NOMO-1 treated with dmso at 0.1 percent for 144 hours (cell line): ENCODE measurements around the gene UBR2.
"Not testable (repeated sequence)": the region's sequence is repeated elsewhere in the genome, so short reads cannot be mapped to it uniquely, and the experiment has no call there.

ENCODE experiments used
- DNase-seq: peaks from one replicate; lab custom pipeline; 2025; ENCODE audit not compliant: unreplicated experiment; lab: John Stamatoyannopoulos, UW

Gene UBR2

DNA sequence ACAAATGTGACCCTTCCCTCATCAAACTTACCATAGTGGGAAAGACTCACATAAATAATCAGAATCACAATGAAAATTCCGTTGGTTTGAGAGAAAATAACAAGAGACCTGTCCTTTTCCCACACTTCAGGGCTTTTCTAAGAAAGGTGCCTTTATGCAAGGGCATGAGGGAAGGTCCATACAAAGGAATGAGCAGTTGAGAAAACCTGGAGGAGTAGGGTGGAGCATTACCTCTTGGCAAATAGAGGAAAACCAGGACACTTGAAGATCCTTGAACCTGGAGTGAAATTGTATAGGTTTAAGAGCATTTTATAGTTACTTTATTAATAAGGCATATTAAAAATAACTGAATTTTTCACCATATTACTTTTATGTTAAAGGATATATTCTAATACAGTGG is 54.3 kb downstream of the UBR2 start:
- DNase-seq = no peak

DNA sequence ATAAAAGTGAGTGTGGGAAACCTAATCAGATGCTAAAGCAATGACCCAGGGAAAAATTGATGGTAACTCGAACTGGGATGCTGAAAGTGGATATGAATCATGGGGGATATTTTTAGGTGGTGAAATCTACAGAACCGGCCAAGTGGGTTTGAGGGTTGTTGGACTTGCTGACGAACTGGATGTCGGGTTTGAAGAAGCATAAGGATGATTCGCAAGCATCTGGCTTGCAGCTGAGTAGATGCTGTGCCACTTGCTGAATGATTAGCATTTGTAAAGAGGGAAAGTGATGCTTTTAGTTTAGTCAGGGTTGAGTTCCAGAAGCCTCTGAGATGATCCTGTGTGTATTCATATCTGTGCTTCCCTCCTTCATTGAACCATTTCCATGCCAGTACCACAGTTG is 54.9 kb downstream of the UBR2 start:
- no peak for DNase-seq

DNA sequence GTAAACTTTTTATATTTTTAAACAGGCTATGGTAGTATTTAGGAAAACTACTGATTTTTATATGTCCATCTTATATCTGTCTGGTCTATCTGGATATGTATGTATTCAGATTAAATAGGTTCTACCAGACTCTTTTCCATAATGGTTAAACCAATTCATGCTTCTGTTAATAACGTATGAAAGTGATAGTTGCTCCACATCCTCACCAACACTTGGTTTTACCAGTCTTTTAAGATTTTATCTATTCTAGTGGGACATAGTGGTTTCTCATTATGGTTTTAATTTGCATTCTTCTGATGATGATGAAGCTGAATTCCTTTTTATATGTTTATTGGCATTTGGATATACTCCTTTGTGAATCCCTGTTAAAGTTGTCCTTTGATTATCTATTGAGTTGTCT is 56.1 kb downstream of the UBR2 start:
- no peak for DNase-seq

DNA sequence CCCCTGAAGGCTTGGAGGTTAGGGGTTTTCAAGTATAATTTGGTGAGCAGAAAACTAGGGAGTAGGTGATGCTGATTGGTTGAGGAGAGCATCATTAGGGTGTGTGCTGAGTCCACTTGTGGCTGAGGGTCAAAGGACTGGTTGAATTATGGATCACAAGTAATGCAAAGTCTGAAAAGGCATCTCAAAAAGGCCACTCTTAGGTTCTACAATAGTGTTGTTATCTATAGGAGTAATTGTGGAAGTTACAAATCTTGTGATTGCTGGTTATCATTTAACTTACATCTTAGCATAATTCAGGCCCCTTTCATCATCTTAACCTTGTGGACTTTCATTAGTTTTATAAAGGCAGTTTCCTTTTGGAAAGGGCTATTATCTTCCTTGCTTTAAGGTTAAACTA is 60.8 kb downstream of the UBR2 start:
- DNase-seq = no peak

DNA sequence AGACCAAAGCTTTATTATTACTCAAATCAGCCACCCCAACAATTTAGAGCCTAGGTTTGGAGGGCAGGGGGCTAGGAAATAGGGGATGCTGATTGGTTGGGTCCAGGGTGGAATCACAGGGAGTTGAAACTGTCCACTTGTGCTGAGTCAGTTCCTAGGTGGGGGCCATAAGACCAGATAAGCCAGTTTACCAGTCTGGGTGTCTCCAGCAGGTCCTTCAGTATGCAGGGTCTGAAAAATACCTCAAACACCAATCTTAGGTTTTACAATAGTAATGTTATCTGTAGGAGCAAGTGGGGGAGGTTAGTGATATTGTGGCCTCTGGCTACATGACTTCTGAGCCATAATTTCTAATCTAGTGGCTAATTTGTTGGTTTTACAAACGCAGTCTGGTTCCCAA is 63.2 kb downstream of the UBR2 start:
- DNase-seq = no peak

DNA sequence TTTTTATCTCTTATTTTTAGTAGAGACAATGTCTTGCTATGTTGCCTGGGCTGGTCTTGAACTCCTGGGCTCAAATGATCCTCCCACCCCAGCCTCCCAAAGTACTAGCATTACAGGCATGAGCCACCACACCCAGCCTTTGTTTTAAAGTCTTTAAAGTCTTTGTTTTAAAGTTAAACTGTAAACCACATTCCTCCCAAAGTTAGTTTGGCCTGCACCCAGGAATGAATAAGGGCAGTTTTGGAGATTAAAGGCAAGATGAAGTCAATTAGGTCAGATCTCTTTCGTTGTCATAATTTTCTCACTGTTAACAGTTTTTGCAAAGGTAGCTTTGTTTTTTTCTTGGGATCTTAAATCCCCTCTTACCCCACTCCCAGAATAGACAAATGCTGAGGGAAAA is 63.8 kb downstream of the UBR2 start:
- no peak for DNase-seq

DNA sequence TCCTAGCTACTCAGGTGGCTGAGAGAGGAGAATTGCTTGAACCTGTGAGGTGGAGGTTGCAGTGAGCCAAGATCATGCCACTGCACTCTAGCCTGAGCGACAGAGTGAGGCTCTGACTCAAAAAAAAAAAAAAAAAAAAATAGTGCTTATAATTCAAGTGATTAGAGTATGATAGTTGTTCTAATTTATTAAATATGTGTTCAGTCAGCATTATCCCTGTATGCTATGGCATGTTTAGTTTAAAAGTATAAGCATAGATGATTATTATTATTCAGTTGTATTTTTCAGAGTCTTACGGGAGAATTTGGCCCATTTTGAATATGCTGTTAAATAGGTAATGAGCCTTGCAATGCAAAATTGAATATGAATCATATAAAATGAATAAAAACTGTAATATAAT is 64.8 kb downstream of the UBR2 start:
- DNase-seq = no peak

DNA sequence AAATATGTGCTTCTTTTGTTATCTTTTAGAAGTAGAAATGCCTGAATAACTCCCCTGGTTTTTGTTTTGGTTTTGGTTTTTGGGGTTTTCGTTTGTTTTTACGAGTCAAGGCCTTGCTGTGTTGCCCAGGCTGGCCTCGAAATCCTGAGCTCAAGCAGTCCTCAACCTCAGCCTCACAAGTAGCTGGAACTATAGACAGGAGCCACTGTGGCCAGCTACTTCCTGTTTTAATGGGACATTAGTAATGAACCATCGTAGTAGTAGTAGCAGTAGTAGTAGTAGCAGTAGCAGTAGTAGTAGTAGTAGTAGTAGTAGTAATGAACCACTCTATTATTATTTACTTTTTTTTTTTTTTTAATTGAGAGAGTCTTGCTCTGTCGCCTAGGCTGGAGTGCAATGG is 66.0 kb downstream of the UBR2 start:
- DNase-seq = no peak

DNA sequence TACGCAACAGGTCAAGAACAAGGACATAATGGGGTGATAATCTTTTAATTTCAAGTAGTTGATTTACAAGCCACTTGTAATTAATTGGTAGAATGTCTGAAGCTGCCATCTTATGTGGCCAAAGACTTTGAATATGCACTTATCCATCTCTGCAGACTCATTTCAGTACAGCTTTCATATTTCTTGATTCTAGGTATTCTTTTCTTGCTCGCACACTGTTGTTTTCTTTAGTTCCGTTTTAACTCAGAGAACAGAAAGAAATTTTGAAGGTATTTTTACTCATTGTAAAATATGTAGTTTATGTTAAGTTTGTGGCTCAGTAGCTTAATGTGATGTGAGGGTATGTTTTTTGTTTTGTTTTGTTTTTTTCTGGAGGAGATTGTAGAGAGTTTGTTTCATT is 73.9 kb downstream of the UBR2 start:
- DNase-seq = no peak

DNA sequence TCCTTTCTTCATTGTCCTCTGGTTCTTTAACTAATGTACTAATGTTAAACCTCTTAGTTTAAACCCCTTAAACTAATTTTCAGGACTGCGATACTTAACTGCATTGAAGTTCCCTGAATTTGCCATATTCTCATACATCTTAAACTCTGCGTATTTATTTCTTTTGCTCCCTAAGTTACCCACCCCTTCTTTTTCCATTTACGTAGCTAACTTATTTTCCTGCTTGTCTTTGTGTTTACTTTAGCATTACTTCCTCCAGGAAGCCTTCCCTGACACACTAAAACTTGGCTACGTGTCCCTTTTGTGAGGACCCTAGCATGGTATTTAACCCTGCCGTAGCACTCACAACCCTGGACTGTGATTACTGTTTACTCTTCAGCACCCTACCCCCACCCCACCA is 79.0 kb downstream of the UBR2 start:
- no peak for DNase-seq

DNA sequence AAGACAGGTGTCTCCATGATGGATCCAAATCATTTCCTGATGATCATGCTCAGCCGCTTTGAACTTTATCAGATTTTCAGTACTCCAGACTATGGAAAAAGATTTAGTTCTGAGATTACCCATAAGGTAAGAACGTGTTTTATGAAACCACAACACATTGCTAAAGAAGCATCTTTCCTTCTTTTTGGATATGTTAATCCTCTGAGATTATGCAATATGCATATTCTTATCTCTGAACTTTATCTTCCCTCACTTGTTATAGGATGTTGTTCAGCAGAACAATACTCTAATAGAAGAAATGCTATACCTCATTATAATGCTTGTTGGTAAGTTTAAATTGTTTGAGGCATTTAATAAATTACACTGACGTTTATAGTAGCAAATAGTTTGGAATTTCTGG is 80.4 kb downstream of the UBR2 start:
- DNase-seq = no peak

DNA sequence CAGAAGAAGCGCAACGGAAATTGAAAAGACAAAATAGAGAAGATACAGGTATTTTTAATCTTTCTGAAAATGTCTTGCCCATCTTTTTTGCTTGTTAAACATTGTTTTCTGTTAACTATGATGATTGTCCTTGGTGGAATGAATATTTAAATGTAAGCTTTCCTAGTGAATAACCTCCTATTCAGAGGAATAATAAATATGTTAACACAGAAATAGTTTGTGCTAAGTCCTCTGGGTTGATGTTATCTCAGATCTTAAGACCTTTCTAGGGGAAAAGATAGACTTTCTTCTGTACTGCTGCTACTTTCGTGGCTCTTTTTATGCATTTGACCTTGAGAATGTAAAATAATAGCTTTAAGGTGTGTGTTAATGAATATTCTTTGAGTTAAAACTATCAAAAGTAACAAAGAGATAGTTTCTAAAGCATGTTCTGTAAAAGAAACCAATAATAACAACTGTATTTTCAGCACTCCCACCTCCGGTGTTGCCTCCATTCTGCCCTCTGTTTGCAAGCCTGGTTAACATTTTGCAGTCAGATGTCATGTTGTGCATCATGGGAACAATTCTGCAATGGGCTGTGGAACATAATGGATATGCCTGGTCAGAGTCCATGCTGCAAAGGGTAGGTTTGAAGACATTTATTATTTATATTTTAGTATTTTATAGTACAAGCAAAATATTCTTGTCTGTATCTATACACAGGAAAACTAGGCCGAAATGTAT is 88.4 kb downstream of the UBR2 start:
- DNase-seq = no peak

DNA sequence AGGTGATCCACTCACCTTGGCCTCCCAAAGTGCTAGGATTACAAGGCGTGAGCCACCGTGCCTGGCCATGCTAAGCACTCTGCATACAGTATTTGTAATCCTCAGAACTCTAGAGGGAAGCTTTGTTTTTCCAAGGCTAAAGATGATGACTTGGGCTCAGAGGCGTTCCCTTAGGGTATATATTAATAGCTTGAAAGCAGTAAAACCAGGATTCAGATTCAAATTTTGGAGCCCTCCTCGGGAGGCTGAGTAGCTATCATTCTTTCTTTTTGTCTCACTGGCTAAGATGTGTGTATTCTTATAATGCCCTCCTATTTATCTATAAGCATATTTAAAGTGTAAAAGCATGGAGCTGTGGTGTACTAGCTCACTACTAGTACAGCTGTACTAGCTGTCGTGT is 90.0 kb downstream of the UBR2 start:
- DNase-seq = no peak

DNA sequence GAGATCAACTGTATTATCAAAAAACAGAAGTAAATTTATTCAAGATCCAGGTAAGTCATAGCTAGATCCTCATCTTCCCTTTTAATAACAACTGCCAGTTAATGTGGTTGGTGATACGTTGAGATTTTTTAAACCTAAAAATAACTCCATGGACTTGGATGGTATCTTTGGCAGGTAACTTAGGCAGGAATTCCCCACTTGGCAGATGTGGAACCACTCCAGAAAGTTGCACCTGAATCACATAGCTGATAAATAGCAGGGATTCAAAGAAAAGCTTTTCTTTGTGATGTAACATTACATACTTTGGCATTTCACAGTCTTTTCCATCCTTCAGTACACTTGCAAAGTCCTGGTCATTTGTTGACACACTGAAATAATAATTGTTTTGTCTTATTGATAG is 96.0 kb downstream of the UBR2 start:
- DNase-seq = no peak

DNA sequence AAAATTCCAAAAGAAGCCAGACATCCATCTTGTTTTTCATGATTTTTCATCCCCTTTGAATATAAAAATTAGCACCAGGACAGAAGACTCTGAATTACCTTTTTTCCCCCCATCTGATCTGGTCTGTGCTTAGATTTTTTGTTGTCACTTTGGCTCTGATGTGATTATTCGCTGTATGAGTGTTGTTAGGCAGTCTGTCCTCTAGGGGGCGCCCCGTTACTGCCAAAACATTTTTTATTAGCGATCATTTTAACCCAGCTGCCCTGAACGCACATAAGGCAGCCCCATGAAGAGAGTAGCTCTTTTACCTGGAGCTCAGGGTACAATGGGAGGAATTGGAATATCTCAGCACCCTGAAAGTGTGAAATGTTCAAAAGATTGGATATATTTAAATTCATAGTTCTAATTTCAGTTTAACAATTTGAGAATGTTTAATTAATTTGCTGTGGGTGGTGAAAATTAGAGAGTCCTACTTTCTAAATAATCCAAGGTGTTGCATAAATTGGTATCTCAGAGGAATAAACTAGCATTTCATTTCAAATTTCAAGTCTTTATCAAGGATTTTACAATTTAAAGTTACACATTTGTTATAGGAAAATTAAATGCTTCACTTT is 97.8 kb downstream of the UBR2 start:
- DNase-seq = peak; percentile 33

DNA sequence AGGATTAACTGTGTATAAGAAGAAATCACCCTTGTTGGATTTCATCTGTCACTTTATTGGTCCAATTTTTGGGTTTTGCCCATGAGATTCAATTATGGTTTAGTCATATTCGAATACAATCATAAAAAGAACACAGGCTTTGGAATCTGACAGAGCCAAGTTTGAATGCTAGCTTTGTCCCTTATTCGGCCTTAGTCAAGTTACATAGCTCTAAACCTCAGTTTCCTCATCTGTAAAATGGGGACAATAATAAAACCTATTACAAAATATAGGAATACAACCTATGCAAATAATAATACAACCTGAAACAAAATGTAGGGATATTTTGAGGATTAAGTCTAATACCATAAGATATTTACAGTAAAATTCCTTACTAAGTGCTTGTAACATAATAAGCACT is 100.9 kb downstream of the UBR2 start:
- no peak for DNase-seq

DNA sequence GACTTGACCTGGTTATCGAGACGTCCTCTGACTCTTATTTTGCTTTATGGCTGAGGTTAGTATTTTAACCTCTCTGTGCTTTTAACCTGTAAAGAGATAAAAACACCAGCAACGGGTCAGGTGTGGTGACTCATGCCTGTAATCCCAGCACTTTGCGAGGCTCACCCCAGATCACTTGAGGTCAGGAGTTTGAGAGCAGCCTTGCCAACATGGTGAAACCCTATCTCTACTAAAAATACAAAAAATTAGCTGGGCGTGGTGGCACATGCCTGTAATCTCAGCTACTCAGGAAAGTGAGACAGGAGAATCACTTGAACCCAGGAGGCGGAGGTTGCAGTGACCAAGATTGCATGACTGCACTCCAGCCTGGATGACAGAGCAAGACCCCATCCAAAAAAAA is 110.5 kb downstream of the UBR2 start:
- DNase-seq = not testable (repeated sequence)

DNA sequence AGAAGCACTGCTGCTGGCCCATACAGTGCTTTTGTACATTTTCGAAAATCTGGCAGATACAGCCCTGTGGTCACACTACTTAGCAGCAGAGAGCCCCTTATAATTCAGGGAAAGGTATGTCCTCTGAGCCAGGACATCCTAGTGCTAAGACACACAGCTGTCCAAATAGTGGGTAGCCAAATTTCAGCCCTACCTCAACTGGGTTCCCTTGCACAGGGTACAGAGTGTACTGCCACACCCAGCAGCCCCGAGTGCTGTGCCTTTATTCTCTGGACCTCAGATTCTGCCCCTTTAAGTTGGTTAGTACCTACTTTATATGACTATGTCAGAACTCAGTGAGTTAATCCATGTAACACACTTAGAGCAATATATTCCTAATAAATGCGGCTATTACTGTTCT is 111.0 kb downstream of the UBR2 start:
- DNase-seq = no peak

DNA sequence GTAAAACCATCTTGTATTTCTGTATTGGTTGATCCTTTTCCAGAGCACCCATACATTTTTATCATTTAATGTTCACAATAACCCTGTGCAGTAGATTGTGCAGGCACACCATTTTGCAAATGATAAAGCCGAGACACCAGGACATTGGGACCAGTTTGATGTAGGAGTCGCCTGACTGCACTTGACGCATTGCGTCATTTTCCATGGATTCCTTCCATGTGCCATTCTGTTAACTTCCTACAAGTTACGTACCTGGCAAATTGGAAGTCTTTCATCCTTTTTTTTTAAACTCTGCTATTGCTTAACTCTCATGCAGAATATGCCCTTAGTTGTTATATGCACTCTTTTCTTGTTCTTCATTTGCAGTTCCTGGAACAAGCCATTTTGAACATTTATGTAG is 115.5 kb downstream of the UBR2 start:
- no peak for DNase-seq

DNA sequence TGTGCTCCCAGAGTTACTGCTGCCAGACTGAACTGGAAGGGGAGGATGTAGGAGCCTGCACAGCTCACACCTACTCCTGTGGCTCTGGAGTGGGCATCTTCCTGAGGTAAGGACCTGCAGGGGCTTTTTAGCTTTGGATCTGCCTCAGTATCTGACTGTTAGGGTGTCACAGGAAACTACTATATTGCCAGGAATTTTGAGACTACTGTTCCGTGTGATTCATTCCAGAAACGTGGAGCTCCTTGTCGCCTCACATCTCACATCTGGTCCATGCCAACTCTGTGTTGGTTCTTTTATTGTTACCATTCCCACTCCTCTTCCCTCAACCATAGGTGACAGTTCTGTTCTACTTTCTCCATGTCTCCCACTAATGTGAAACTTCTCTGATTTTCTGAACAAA is 124.5 kb downstream of the UBR2 start:
- DNase-seq = no peak

DNA sequence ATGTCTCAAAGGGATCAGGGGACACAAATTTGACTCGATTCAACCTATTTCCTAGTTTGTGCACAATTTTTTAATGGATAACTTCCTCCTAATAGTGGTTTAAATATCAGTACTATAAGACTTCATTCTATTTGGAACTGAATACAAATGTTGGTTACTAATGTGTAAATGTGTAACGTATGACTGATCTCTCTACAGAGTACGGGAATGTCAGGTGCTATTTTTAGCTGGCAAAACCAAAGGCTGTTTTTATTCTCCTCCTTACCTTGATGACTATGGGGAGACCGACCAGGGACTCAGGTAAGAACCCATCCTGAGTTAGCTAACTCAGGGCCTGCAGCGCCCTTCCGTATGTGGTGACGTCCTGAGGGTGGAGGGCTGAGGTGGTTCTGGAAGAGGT is 125.5 kb downstream of the UBR2 start:
- DNase-seq = no peak

DNA sequence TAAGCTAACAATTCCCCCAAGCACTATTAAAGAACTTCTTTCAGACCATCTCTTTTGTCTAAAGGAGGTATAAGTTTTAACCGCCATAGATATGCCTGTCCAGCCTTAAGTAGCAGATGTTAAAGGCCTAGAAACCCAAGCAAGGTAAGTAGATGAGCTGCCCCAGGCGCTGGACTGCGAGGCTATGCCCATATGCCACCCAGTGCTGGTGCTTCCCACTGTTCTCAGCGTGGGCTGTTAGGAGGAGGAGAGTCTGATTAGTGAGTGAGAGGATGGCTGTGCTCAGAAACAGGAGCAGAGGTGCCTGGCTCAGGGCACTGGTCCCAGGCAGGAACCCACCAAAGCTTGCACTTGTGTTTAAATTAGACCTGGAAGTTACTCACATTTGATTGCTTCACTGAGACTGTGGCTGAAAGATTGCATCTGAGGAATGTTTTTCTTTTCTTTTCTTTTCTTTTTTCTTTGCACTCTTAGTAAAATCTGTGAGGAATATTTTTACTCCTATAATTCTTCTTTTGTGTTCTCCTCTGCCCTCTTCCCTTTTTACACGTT is 126.4 kb downstream of the UBR2 start:
- DNase-seq = no peak

DNA sequence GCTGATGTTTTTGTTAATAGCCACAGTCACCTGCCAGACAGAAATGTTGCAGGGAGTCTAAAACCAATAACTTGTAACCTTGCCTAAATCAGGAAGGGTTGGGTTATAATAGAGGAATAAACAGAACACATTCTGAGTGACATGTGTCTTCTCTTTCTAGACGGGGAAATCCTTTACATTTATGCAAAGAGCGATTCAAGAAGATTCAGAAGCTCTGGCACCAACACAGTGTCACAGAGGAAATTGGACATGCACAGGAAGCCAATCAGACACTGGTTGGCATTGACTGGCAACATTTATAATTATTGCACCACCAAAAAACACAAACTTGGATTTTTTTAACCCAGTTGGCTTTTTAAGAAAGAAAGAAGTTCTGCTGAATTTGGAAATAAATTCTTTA is 127.0 kb downstream of the UBR2 start:
- no peak for DNase-seq
